GM12891 (cell line): ENCODE measurements around the gene RAP1A. TPM values are rescaled to one million over a fixed set of nuclear protein-coding genes. Genes with fewer than 3 reads are reported as not detected.

ENCODE experiments used
- DNase-seq: peaks from one replicate; pipeline ENCODE4 v3.0.0; 2011; ENCODE audit warnings: low spot score; ENCODE audit not compliant: insufficient read length
- FAIRE-seq: peaks from 2 replicates; lab custom pipeline; 2011; peaks lifted over from hg19 to GRCh38; lab: Jason Lieb, UNC
- PAX5 ChIP-seq: IDR thresholded peaks from 2 replicates; pipeline ENCODE4 v1.6.1; 2011; ENCODE audit warnings: low read length, moderate library complexity, mild to moderate bottlenecking; ENCODE audit not compliant: insufficient read depth, severe bottlenecking
- POLR2A ChIP-seq: IDR thresholded peaks from 2 replicates; pipeline ENCODE4 v1.6.1; 2011; ENCODE audit warnings: low read depth, low read length, control low read depth
- POLR2AphosphoS5 ChIP-seq: IDR thresholded peaks from 2 replicates; pipeline ENCODE4 v1.6.1; 2011; ENCODE audit warnings: low read depth, low read length, control low read depth
- POU2F2 ChIP-seq: IDR thresholded peaks from 2 replicates; pipeline ENCODE4 v1.6.1; 2011; ENCODE audit warnings: low read depth, mild to moderate bottlenecking, control low read depth, low read length, moderate library complexity
- SPI1 ChIP-seq: IDR thresholded peaks from 2 replicates; pipeline ENCODE4 v1.6.1; 2011; ENCODE audit warnings: low read depth, low read length, control low read depth
- TAF1 ChIP-seq: IDR thresholded peaks from 2 replicates; pipeline ENCODE4 v1.6.1; 2011; ENCODE audit warnings: low read depth, low read length, control low read depth
- polyA plus RNA-seq: library from polyadenylated mRNA; unstranded; fragments of >200 nt; gene quantifications from one replicate; pipeline ENCODE4 v1.2.1, GENCODE V29; 2012; ENCODE audit warnings: low read depth, missing spikeins, inconsistent platforms; ENCODE audit not compliant: missing spikeins

The RAP1A gene
- polyA plus RNA-seq, result 120 TPM

DNA sequence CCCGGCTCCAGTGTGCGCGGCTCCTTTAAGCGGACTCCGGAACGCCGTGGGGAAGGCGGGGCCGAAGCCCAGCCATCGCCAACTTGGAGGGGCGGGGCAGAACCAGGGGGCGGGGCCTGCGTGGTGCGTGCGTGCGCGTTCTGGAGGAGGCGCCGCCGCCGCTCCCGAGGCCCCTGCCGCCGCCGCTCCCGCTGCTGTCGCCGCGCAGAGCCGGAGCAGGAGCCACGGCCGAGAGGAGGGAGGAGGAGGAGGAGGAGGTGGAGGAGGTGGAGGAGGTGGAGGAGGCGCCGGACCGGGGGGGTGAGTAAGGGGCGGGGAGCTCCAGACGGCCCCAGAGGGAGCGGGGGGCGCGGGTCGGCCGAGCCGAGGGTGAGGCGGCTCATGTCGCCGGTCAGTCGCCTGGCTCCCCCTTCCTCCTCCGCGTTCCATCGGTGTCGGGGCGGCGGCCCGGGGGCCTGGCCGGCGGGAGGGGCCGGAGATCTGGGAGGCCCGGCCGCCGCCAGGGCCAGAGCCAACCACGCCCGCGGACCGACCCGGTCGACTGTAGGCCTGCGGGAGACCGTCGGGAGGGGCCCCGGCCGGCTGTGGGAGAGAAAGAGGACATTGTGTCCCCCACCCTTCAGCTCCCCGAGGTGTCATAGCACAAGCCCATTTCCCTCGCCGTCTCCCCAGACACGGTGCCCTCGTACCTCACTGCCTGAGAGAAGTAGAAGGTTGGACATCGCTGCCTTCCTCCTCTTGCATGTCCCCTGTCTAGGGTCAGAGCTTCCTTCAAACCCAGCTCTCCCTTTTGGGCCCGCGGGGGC, at the start of gene RAP1A:
RAP1A (plus strand) TSS at position 155 of the 806 bp plus-strand sequence. CDS start 71,572 bp downstream, outside the sequence.
- FAIRE-seq (peak; percentile 93), DNase-seq (peak; percentile 75)
- TF ChIP-seq POU2F2 (no peak), PAX5 (no peak), POLR2AphosphoS5 (peak; percentile 69), TAF1 (peak; percentile 25), SPI1 (no peak), POLR2A (no peak)

DNA sequence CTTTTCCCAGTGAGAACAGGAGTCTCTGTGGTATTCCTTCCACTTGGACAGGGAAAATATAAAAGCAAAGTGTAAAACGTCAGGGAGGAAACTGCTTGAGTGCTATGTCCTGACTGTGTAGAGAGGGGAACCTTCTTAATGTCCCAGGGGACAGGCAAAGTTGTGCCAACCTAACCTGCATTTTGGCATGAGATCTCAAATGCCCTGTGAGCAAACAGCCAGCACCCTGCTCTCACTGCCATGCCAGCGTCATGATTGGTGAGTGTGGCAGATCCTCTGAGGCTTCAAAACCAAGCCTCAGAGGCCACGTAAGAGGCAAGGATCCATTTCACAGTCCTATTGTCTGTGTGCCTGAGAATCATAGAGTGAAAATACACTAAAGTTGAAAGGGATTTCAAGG, 49.7 kb upstream of the RAP1A start:
- no peak for TF ChIP-seq SPI1
- no peak for TF ChIP-seq POLR2A
- no peak for TF ChIP-seq POU2F2
- TF ChIP-seq PAX5, result no peak
- TF ChIP-seq TAF1, result no peak
- no peak for TF ChIP-seq POLR2AphosphoS5
- DNase-seq, result no peak
- no peak for FAIRE-seq

DNA sequence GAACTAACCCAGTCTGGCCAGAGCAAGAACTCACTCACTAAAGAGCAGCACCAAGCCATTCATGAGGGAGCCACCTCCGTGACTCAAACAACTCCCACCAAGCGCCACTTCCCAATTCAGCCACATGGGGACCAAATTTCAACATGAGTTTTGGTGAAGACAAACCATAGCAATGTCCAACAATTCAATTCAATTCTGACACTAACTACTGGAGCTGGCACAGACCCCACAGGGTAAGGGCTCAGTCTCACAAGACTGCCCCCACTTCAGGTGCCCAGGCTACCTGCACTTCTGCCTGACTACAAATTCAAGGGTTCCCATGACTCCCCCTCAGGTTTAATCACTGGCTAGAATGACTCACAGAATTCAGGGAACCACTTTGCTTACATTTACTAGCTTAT, 48.8 kb upstream of the RAP1A start:
- DNase-seq, result no peak
- TF ChIP-seq PAX5 (no peak), SPI1 (peak; percentile 27; the same call in 1 of the 2 replicates)
- FAIRE-seq, result peak; percentile 79

DNA sequence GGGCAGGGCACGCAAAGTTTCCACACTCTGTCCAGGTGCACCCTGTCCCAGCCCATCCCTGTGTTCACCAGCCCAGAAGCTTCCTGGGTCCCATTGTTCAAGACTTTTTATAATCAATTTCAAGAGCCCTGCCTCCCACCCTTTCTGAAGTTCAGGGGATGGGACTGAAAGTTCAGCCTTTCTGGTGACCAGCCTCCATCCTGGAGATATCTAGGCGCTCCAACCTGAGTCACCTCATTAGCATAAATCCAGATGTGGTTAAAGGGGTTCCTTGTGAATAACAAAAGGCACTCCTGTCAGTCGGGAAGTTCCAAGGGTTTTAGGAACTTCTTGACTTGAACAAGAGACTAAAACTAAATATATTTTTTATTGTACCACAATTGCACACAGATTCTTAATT, 48.4 kb upstream of the RAP1A start:
- FAIRE-seq (no peak), DNase-seq (no peak)
- TF ChIP-seq TAF1 (no peak), POU2F2 (no peak), POLR2AphosphoS5 (no peak)

DNA sequence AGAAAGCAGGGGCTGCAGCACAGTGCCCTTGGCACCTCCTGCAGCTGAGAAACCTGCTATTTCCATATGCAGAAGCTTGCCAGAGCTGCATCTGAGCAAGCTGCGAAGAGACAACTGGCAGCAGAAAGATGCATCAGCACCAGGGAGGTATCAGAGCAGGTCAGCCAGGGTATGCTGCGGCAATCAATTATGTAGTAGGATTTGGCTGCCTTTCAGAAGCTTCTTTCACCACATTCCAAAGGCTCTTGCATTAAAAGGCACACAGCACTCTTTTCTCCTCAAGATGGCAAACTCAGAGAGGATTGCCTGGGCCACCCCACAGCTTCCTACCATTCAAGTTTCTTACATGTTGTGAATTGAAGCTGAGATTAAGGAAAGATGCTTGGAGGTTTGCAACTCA, 47.6 kb upstream of the RAP1A start:
- no peak for TF ChIP-seq POLR2A
- TF ChIP-seq SPI1, result no peak
- TF ChIP-seq POLR2AphosphoS5, result no peak
- TF ChIP-seq TAF1, result no peak
- no peak for TF ChIP-seq PAX5
- TF ChIP-seq POU2F2, result no peak
- no peak for DNase-seq
- FAIRE-seq, result no peak

DNA sequence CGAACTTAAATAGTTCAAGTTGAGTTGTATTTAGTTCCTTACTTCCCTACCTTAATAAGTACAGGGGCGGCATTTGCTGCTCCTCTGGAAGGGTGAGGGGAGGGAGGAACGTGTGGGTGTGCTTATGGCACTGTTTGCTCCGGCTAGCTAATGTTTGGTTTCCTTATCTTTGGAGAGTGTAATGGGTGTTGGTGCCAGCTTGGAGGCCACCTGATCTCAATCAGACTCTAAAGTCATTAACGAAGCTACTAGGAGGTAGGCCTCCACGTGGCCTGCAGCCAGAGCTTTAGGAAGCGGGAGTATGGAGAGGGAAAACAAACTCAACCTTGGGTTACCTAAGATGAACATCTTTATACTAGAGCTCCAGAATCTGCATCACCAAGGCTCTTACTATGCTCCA, 43.0 kb upstream of the RAP1A start:
- DNase-seq, result no peak
- no peak for FAIRE-seq
- TF ChIP-seq POLR2AphosphoS5 (no peak), PAX5 (no peak), POU2F2 (no peak), TAF1 (no peak), POLR2A (no peak), SPI1 (no peak)

DNA sequence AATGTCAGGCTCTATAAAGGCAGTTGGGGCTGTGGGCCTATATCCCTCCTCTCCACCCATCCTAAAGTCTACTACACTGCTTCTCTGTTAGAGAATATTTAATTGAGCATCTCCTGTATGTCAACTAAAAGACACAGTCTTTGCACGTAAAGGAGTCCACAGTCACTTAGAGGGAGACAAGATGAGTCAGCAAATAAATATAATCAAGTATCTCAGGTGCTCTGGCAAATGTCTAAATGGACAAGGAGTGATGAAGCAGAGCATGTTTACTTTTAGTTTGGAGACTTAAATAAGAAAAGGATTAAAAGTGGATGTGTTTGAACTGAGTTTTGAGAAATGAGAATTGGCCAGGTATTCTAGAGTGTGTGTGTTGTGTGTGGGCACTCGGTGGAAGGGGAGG, 41.8 kb upstream of the RAP1A start:
- DNase-seq (no peak), FAIRE-seq (no peak)
- no peak for TF ChIP-seq TAF1
- TF ChIP-seq POLR2A, result no peak
- TF ChIP-seq POU2F2, result no peak
- TF ChIP-seq PAX5, result no peak
- TF ChIP-seq SPI1, result no peak
- TF ChIP-seq POLR2AphosphoS5, result no peak

DNA sequence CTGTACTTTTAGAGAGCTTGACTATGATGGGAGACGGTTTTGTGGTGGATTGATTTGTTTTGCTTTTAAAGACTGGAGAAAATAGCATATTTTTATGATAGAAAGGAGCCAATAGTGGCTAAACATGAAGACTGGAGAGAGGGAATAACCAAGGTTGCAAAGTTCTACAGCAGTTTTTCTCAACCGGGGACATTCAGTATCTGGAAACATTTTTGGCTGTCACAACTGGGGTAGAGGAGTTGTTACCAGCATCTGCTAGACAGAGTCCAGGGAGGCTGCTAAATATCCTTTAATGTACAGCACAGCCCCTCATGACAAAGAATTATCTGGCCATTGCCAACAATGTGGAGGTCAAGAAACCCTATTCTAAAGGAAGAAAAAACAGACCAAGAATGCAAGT, 38.4 kb upstream of the RAP1A start:
- DNase-seq, result no peak
- no peak for FAIRE-seq
- no peak for TF ChIP-seq SPI1
- no peak for TF ChIP-seq POLR2A
- TF ChIP-seq POU2F2, result no peak
- no peak for TF ChIP-seq TAF1
- TF ChIP-seq POLR2AphosphoS5, result no peak
- no peak for TF ChIP-seq PAX5

DNA sequence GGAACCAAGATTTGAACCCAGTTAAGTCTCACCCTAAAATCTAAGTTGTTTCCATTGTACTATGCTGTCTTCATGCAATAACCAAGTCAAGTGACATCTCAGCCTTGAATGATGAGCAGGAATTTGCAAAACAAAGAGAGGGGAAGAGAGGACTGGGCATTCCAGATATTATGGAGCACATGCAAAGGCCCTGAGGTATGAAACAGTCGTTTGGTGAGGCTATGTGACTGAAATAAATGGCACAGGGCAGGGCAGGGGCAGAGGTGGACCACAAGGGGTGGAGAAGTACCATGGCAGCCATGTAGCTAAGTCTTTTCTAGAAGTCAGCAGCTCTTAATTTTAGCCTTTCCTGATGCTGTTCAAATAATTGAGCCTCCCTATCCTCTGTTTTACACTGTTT, 37.6 kb upstream of the RAP1A start:
- DNase-seq (no peak), FAIRE-seq (no peak)
- TF ChIP-seq SPI1 (no peak), PAX5 (no peak), TAF1 (no peak), POLR2AphosphoS5 (no peak), POLR2A (no peak), POU2F2 (no peak)
